ENCODE data around the gene PTPN13.
"Not testable (repeated sequence)": the region's sequence is repeated elsewhere in the genome, so short reads cannot be mapped to it uniquely, and the experiment has no call there.

The PTPN13 gene

DNA sequence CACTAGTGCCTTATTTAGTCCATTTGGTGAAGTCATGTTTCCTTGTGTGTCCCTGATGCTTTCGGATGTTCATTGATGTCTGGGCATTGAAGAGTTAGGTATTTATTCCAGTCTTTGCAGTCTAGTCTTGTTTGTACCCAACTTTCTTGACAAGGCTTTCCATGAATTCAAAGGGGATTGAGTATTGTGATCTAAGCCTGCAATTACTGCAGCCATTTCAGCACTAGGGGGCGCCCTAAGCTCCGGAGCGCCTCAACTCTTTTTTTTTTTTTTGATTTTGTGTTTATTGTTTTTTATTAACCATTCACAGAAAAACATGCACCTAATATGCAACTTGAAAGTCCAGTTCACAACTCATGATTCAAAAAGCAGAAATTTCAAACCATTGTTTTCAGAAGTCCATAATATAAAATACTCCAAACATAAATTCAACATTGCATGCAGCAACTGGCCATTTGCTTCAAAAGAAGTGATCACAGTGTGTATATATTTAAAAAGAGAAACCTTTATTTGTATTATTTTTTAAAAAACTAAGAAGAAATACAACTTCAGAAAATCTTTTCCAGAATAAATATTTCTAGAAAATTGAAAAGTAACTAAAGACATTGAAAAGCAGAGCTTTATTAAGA lies 59.2 kb downstream of the PTPN13 start:
- DNase-seq: peak; percentile 28

- not testable (repeated sequence) for DNase-seq
These were observed 62.7 kb downstream of the PTPN13 start for GRCh38 chr4:86656781-86657180.

DNA sequence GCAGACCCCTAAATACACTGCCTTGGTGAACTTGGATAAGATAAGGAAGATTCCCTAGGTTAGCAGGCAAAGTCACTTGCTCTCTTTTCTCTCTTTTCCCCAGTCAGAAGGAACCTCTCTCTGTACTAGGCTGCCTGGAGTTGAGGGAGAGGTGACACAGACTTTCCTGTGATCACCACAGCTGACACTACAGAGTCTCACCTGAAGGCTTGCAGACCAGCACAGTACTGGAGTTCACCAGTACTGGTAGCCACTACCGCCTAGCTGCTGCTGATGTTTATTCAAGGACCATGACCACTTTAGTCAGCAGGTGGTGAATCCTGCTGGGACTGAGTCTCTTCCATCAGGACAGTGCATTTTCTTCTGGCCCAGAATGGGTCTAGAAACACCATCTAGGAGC lies 63.3 kb downstream of the PTPN13 start:
- no peak for DNase-seq

DNA sequence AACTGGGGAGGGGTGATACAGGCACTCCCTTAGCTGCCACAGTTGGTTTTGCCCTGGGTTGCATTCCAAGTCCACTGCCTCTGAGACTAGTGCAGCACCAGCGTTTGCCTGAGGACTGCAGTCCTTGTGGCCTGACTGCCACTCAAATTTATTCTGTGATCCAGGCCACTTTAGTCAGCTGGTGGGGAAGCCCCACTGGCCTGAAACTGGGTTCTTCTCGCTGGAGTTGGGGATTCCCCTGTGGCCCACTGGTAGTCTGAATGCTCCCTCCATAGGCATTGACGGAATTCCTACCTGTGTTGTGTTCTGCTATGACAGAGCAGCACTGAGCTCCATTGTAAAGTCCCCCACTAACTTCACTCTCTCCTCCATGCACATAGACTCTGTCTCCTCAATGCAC lies 63.8 kb downstream of the PTPN13 start:
- DNase-seq: no peak

DNA sequence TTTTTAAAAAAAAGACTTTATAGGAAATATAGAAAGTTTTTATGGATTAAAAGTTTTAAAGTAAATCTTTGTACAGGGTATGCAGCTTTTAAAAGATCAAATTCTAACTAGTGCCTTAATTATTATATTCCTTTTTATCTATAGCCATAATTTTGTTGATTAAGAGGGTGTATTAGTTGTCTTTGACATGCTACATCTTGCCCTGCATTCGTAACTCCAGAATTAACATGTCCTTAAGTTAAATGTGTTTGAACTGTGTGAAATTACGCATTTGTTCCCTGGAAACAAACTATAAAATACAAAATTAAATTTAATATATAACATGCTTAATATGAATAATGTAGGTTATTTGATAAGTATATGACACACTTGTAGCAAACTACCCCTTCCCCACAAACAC lies 66.3 kb downstream of the PTPN13 start:
- no peak for DNase-seq

- no peak for DNase-seq
These were observed 66.9 kb downstream of the PTPN13 start for GRCh38 chr4:86661006-86661405.

DNA sequence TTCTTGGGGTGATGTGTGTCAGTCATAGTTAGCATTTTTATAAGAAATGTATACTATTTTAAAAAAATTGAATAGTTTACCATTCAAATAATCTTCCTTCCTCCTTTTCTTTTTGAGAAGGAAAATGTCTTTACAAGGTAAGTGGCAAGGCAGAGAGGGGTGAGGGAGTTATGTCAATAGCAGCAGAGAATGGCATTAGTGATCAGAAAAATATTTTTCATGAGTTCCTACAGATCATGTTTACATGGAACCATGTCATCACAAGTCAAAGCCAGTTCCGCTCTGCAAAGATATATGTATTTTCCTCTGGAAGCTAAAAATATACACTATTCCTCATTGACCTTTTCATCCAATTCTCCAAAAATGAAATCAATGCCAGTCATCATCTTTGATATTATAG lies 67.3 kb downstream of the PTPN13 start:
- no peak for DNase-seq

GRCh38 chr4:86664959-86665358 lies 70.8 kb downstream of the PTPN13 start:
- DNase-seq: no peak

- no peak for DNase-seq
These were observed 76.2 kb downstream of the PTPN13 start for GRCh38 chr4:86670298-86670697.

DNA sequence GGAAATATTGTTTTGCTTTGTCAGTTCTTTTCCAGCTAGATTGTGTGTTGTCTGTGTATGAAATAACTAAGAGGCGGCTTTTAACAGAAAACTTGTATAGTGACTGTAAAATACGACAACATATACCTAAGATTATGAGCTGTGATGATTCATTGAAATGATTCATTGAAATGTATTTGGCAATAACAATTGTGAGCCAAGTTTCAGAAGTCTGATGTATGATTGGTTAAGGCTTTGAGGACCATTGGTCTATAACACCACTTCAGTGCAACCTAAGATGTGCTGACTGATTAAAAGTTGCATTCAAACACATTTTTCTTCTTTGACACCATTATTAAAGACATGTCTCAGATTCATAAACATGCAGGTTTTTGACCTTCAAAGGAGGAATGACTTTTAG lies 76.6 kb downstream of the PTPN13 start:
- DNase-seq: no peak

GRCh38 chr4:86675548-86675947 lies 81.4 kb downstream of the PTPN13 start:
- DNase-seq: no peak

DNA sequence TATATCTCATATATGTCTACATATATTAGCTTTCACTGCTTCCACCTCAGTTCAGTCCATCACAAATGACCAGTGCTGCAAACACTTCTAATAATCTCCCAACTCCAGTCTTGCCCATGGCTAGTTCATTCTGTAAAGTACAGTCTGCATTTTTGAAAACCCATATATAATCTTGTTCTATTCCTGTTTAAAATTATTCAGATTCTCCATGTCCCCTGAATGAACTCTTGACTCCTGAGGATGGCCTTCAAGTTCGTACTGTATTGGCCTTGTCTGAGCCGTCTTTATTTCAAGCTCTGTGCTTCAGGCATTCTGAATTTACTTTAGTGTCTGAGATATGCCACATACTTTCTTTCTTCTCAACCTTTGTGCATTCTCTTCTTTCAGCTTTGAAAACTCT lies 84.7 kb downstream of the PTPN13 start:
- no peak for DNase-seq

DNA sequence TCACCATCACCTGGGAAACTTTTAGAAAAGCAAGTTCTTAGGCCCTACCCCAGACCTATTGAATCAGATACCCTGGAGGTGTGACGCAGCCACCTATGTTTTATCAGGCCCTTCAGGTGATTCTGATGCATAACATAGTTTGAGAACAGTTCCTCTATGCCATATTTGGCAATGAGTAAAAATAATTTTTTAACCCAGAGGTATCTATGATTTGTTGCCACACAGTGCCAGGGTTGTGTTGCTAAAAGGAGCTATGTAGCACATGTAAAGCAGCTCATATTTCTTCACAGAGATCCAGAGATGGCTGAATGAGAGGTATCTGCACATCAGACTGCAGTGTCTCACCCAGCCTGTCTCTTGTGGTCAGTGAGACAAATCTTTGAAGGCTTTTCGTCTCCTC lies 85.3 kb downstream of the PTPN13 start:
- no peak for DNase-seq

GRCh38 chr4:86683167-86683566 lies 89.1 kb downstream of the PTPN13 start:
- DNase-seq: no peak

- no peak for DNase-seq
These were observed 89.9 kb downstream of the PTPN13 start for GRCh38 chr4:86683983-86684382.

DNA sequence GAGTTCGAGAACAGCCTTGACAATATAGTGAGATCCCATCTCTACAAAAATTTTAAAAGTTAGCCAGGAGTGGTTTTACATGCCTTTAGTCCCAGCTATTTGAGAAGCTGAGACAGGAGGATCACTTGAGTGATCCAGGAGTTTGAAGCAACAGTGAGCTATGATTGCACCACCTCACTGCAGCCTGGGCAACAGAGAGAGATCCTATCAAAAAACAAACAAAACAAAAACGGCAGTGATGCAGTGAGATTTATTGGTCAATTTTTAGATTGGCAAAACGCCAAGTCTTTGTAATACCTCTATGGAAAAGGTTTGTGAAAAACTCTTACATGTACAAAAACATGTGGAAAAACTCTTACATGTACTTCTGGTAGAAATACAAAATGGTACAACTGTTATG lies 91.3 kb downstream of the PTPN13 start:
- DNase-seq: no peak

DNA sequence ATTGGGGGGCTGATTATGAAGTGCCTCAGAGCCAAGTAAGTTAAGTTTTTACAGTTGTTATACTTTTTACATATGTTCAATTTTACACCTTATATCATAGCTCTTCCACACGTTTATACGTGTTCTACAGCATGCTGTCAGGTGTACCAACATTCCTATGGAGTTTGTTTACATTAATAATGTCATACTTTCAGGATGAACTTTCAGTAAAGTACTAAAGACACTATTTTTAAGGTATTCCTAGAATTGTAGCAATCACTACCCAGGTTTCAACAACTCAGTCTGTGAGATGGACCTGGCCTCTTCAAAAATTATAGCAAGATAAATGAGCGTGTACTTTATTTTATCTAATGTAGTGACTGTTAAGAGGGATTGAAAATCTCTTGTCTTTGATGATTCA lies 92.6 kb downstream of the PTPN13 start:
- DNase-seq: no peak

GRCh38 chr4:86688026-86688425 lies 93.9 kb downstream of the PTPN13 start:
- DNase-seq: no peak

DNA sequence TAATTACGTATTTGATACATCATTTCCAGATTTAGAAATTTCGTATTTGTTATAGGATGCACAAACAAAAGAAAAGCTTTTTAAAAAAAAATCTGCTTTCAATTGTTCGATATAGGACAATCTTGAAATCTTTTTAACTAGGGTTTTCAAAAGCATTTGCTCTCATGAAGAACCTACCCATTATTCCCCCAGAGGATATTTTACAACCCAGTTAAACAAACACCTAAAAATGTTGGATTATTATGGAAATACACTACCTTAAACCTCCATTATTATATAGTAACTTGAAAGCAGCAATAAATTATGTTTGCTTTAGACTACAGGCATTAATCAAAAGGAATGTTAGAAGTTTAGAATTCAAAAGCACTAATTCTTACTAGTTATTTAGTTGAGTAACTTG lies 110.5 kb downstream of the PTPN13 start:
- no peak for DNase-seq

GRCh38 chr4:86706923-86707597 lies 112.9 kb downstream of the PTPN13 start:
- no peak for DNase-seq

DNA sequence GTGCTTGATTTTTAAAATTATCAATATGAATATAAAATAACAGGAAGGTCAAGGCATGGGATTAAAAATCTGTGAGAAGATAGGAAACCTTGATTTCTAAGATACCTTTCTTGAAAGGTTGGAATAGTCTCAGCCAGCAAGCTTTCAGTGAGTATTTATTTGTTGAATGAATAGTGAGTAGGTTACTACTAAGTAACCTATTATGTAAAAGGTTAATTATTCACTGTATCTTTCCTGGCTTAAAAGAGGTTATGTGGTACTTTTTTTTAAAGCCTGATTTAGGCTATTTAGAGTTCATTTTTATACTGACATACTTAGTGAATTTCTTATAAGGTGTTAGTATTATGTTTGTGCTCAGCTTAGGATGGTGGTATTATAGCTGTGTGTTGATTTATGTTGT lies 123.5 kb downstream of the PTPN13 start:
- DNase-seq: no peak

- DNase-seq: no peak
These were observed 124.0 kb downstream of the PTPN13 start for GRCh38 chr4:86718152-86718551.

DNA sequence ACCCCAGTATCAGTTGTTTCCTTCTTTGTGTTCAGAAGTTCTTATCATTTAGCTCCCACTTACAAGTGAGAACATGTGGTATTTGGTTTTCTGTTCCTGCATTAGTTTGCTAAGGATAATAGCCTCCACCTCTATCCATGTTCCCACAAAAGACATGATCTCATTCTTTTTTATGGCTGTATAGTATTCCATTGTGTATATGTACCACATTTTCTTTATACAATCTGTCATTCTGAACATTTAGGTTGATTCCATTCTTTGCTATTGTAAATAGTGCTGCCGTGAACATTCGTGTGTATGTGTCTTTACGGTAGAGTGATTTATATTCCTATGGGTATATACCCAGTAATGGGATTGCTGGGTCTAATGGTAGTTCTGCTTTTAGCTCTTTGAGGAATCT lies 125.0 kb downstream of the PTPN13 start:
- not testable (repeated sequence) for DNase-seq

DNA sequence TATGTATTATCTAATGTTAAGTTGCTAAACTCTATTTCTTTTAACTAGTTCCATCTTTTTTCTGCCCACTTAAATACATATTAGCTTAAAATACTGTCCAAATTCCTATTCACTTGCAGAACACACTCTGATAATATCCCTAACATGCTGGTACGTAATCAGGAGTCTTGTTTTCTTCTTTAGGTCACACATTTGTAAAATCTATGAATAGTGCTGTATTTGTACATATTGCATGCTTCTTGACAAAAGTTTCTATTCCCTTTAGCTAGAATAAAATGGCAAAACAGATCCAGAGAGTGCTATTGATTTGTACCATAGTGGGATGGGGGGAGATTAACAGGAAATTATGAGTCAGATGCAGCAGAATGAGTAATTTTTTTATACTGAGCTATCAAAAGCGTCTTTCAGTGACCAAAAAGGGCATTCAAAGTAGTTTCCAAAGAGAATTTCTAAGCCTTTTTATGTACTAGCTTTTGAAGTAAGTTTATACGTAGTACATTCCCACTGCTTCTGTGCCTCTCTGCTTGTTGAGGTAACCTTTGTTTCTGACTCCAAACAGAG lies 126.5 kb downstream of the PTPN13 start:
- no peak for DNase-seq

DNA sequence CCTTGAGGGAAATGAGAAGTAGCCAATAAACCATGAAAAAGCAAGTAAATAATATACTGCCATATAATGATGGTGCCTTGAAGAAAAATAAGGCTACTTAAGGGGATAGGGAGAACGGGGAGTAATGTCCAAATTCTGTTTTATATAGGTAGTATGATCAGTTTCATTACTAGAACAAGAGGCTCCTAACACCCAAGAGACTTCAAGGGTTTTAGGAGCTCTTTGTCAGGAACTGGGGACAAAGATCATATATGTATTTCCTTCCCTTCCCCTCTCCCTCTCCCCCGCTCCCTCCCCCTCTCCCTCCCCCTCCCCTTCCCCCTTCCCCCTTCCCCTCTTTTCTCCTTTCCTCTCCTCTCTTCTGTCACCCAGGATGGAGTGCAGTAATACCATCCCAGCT lies 127.3 kb downstream of the PTPN13 start:
- no peak for DNase-seq

Measured in RPMI8226 (cell line).